Anterior cingulate cortex (tissue), 58 donors: Measurements from ENCODE around the gene ROCK2.
A peak's percentile ranks its signal among the peaks of the same experiment; 100 is the strongest.
"Not testable (repeated sequence)": the region's sequence is repeated elsewhere in the genome, so short reads cannot be mapped to it uniquely, and the experiment has no call there.

Experiments used
- DNase-seq, 58 donors: peaks; one replicate each; lab custom pipeline; 2025; lab: John Stamatoyannopoulos, UW

The ROCK2 gene

GRCh38 chr2:11343368-11343649, 1.1 kb downstream of the ROCK2 start:
- no peak for DNase-seq

- peak in 2 of 58 donors; percentile 7 to 21 for DNase-seq
Observed at GRCh38 chr2:11342551-11343367, 1.7 kb downstream of the ROCK2 start.

GRCh38 chr2:11340717-11341116, 3.7 kb downstream of the ROCK2 start:
- DNase-seq: no peak

GRCh38 chr2:11339508-11340083, 4.8 kb downstream of the ROCK2 start:
- no peak for DNase-seq

- no peak for DNase-seq
Observed at GRCh38 chr2:11338580-11338979, 5.9 kb downstream of the ROCK2 start.

GRCh38 chr2:11337909-11338308, 6.5 kb downstream of the ROCK2 start:
- no peak for DNase-seq

GRCh38 chr2:11336189-11336588, 8.2 kb downstream of the ROCK2 start:
- no peak for DNase-seq

GRCh38 chr2:11333427-11334183, 10.8 kb downstream of the ROCK2 start:
- DNase-seq: no peak

GRCh38 chr2:11332596-11332995, 11.8 kb downstream of the ROCK2 start:
- no peak for DNase-seq

- DNase-seq: no peak
Observed at GRCh38 chr2:11330457-11331142, 13.8 kb downstream of the ROCK2 start.

GRCh38 chr2:11329776-11330175, 14.7 kb downstream of the ROCK2 start:
- DNase-seq: no peak

GRCh38 chr2:11328522-11328921, 15.9 kb downstream of the ROCK2 start:
- not testable (repeated sequence) for DNase-seq

GRCh38 chr2:11327871-11328270, 16.6 kb downstream of the ROCK2 start:
- DNase-seq: no peak

- DNase-seq: no peak
Observed at GRCh38 chr2:11326677-11327211, 17.7 kb downstream of the ROCK2 start.

GRCh38 chr2:11325961-11326676, 18.3 kb downstream of the ROCK2 start:
- DNase-seq: no peak

- no peak for DNase-seq
Observed at GRCh38 chr2:11321847-11322246, 22.6 kb downstream of the ROCK2 start.

GRCh38 chr2:11320698-11321492, 23.5 kb downstream of the ROCK2 start:
- no peak for DNase-seq

- no peak for DNase-seq
Observed at GRCh38 chr2:11319939-11320338, 24.5 kb downstream of the ROCK2 start.

- DNase-seq: no peak
Observed at GRCh38 chr2:11315074-11315705, 29.2 kb downstream of the ROCK2 start.
